Gastroesophageal sphincter (tissue), 4 donors: ENCODE data around the gene ERI2. TPM values are rescaled to one million over a fixed set of nuclear protein-coding genes. Genes with fewer than 3 reads are reported as not detected.

Experiments used
- ATAC-seq: fragments of 150-250 bp; one replicate; pipeline ENCODE4 v1.9.1; 2016; ENCODE audit warnings: mild to moderate bottlenecking, moderate library complexity
- H3K27ac ChIP-seq, 4 donors: fragments of 200-600 bp; sonication (generic) in 3 of 4; 1 replicate in 3 of 4; 2 replicates in 1 of 4; pipeline ENCODE4 v1.5.1; 2016 to 2019
- H3K27me3 ChIP-seq: fragments of 200-600 bp; sonication (generic); one replicate; pipeline ENCODE4 v1.5.1; 2019
- H3K36me3 ChIP-seq, 2 donors: fragments of 200-600 bp; sonication (generic); one replicate each; pipeline ENCODE4 v1.5.1; 2019; ENCODE audit warnings: control low read depth in 1 of 2
- H3K4me1 ChIP-seq, 3 donors: fragments of 200-600 bp; sonication (generic); 1 replicate in 2 of 3; 2 replicates in 1 of 3; pipeline ENCODE4 v1.5.1; 2016 to 2019; ENCODE audit warnings: control low read depth in 2 of 3
- H3K4me3 ChIP-seq, 2 donors: fragments of 200-600 bp; sonication (generic); one replicate each; pipeline ENCODE4 v1.5.1; 2019; ENCODE audit warnings: mild to moderate bottlenecking in 1 of 2, moderate library complexity in 1 of 2
- H3K9me3 ChIP-seq, 3 donors: fragments of 200-600 bp; sonication (generic); one replicate each; pipeline ENCODE4 v1.5.1; 2017 to 2019; ENCODE audit warnings: control low read depth in 2 of 3
- EP300 ChIP-seq: sonication (generic); formaldehyde crosslinking; IDR thresholded peaks from one replicate; pipeline ENCODE4 v1.6.1; 2017; ENCODE audit warnings: antibody characterized with exemption, mild to moderate bottlenecking
- POLR2A ChIP-seq, 2 donors: fragments of 450-650 bp; IDR thresholded peaks; one replicate each; pipeline ENCODE4 v1.6.1; 2017; ENCODE audit warnings: antibody characterized with exemption in 2 of 2, mild to moderate bottlenecking in 2 of 2, moderate library complexity in 1 of 2
- POLR2AphosphoS5 ChIP-seq: sonication (generic); formaldehyde crosslinking; IDR thresholded peaks from one replicate; pipeline ENCODE4 v1.6.1; 2017; ENCODE audit warnings: antibody characterized with exemption
- WGBS, 2 donors: methylation state at CpG; one replicate each; pipeline ENCODE4 v1.1.5; 2018; ENCODE audit warnings: low coverage in 1 of 2; 5-methylcytosine and 5-hydroxymethylcytosine counted together
- total RNA-seq, 4 donors: library from RNA; depleted of rRNA; stranded (reverse); fragments of >200 nt; gene quantifications; one replicate each; pipeline ENCODE4 v1.1.0, GENCODE V29; 2016
- TF ChIP-seq, protein P1 (sequence below), 4 experiments: fragments of 200-600 bp in 2 of 4; fragments of 450-650 bp in 2 of 4; sonication (generic) in 1 of 4; IDR thresholded peaks; one replicate each; pipeline ENCODE4 v1.5.1; 2017 to 2019; ENCODE audit warnings: antibody characterized with exemption in 4 of 4, mild to moderate bottlenecking in 2 of 4, moderate library complexity in 2 of 4

ERI2 gene
- total RNA-seq, 4 donors from 2014 or later: 7.7 to 21.8 (median 12.2) TPM

GRCh38 chr16:20844588-20844987 is 38.3 kb upstream of the ERI2 start:
- Histone ChIP-seq H3K36me3 (peaks cover 0 to 13% of the 10 kb centered on the region in 2 donors), H3K27me3 (no peaks in the 10 kb centered on the region), H3K27ac (no peak overlapping the region), H3K4me3 (no peak overlapping the region), H3K9me3 (no peaks in the 10 kb centered on the region), H3K4me1 (peaks cover 0 to 1% (median 0%) of the 10 kb centered on the region in 3 donors)
- 51 to 94% methylated on average over 2 to 3 of the region's 3 CpGs for WGBS, 2 donors
- ATAC-seq: no peak
- TF ChIP-seq EP300 (no peak), POLR2AphosphoS5 (no peak), POLR2A (IDR thresholded peaks at IDR 0.05) (no peak)
- TF ChIP-seq, protein P1, sequence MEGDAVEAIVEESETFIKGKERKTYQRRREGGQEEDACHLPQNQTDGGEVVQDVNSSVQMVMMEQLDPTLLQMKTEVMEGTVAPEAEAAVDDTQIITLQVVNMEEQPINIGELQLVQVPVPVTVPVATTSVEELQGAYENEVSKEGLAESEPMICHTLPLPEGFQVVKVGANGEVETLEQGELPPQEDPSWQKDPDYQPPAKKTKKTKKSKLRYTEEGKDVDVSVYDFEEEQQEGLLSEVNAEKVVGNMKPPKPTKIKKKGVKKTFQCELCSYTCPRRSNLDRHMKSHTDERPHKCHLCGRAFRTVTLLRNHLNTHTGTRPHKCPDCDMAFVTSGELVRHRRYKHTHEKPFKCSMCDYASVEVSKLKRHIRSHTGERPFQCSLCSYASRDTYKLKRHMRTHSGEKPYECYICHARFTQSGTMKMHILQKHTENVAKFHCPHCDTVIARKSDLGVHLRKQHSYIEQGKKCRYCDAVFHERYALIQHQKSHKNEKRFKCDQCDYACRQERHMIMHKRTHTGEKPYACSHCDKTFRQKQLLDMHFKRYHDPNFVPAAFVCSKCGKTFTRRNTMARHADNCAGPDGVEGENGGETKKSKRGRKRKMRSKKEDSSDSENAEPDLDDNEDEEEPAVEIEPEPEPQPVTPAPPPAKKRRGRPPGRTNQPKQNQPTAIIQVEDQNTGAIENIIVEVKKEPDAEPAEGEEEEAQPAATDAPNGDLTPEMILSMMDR (IDR thresholded peaks at IDR 0.05): no peak

DNA sequence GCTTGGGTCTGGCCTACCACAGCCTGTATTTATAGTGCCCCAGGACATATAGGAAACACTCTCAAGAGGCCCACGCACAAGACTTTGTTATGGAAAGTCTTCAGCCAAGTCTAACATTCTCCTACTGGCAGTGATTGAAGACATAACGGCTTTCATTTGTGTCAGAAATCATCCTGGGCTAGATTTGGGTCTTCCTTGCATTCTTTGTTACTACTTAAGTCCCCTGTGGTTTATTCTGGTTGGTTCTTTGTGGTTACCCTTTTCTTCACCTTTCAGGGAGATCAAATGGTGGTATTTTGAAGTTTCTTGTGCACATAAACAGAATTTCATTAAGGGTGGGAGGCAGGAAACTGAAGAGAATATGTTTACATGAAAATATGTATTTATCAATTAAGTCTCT is 37.8 kb upstream of the ERI2 start:
- Histone ChIP-seq H3K4me1 (no peaks in the 10 kb centered on the region), H3K36me3 (peaks cover 0 to 13% of the 10 kb centered on the region in 2 donors), H3K9me3 (no peaks in the 10 kb centered on the region), H3K27ac (no peak overlapping the region), H3K27me3 (no peaks in the 10 kb centered on the region), H3K4me3 (no peak overlapping the region)
- no peak for ATAC-seq
- 80 to 100% methylated on average over 1 to 2 of the region's 2 CpGs for WGBS, 2 donors
- TF ChIP-seq POLR2AphosphoS5 (no peak), EP300 (no peak), POLR2A (IDR thresholded peaks at IDR 0.05) (no peak)
- TF ChIP-seq, protein P1 (IDR thresholded peaks at IDR 0.05): no peak

GRCh38 chr16:20839504-20839903 is 33.2 kb upstream of the ERI2 start:
- 89 to 100% methylated on average over 1 to 2 of the region's 2 CpGs for WGBS, 2 donors

GRCh38 chr16:20838240-20838639 is 32.0 kb upstream of the ERI2 start:
- WGBS, 2 donors: 70 to 80% methylated on average over 1 of the region's 1 CpG
- no peak for TF ChIP-seq POLR2AphosphoS5
- TF ChIP-seq POLR2A (IDR thresholded peaks at IDR 0.05): no peak
- TF ChIP-seq, protein P1 (IDR thresholded peaks at IDR 0.05): no peak
- no peak for TF ChIP-seq EP300
- no peak for ATAC-seq
- H3K27ac ChIP-seq: no peak overlapping the region
- H3K4me1 ChIP-seq: no peaks in the 10 kb centered on the region
- peaks cover 0 to 10% (median 0%) of the 10 kb centered on the region in 3 donors for H3K9me3 ChIP-seq
- no peaks in the 10 kb centered on the region for H3K27me3 ChIP-seq
- peaks cover 0 to 37% of the 10 kb centered on the region in 2 donors for H3K36me3 ChIP-seq
- no peak overlapping the region for H3K4me3 ChIP-seq

More at GRCh38 chr16:20839504-20839903, 33.2 kb upstream of the ERI2 start:
- no peaks in the 10 kb centered on the region for H3K4me1 ChIP-seq
- no peak overlapping the region for H3K4me3 ChIP-seq
- TF ChIP-seq POLR2AphosphoS5 (no peak), POLR2A (IDR thresholded peaks at IDR 0.05) (no peak), EP300 (no peak)
- TF ChIP-seq, protein P1 (IDR thresholded peaks at IDR 0.05): no peak
- peaks cover 0 to 32% of the 10 kb centered on the region in 2 donors for H3K36me3 ChIP-seq
- H3K27me3 ChIP-seq: no peaks in the 10 kb centered on the region
- ATAC-seq: no peak
- H3K27ac ChIP-seq: no peak overlapping the region
- H3K9me3 ChIP-seq: peaks cover 0 to 10% (median 0%) of the 10 kb centered on the region in 3 donors

GRCh38 chr16:20833086-20833485 is 26.8 kb upstream of the ERI2 start:
- no peak for ATAC-seq
- TF ChIP-seq EP300 (no peak), POLR2AphosphoS5 (no peak), POLR2A (IDR thresholded peaks at IDR 0.05) (no peak)
- TF ChIP-seq, protein P1 (IDR thresholded peaks at IDR 0.05): no peak
- 62 to 77% methylated on average over 2 of the region's 2 CpGs for WGBS, 2 donors

More at GRCh38 chr16:20833086-20833485, 26.8 kb upstream of the ERI2 start:
- Histone ChIP-seq H3K4me3 (no peak overlapping the region), H3K9me3 (peaks cover 0 to 10% (median 0%) of the 10 kb centered on the region in 3 donors), H3K27ac (no peak overlapping the region), H3K4me1 (no peaks in the 10 kb centered on the region), H3K27me3 (no peaks in the 10 kb centered on the region), H3K36me3 (peaks cover 0 to 33% of the 10 kb centered on the region in 2 donors)
